H1 (cell line): ENCODE results near the gene STX17. TPM values are rescaled to one million over a fixed set of nuclear protein-coding genes. Genes with fewer than 3 reads are reported as not detected.
A peak's percentile ranks its signal among the peaks of the same experiment; 100 is the strongest.

Experiments
- CTCF ChIA-PET: fragments of 300-600 bp; sonication (Branson Sonifier 250); formaldehyde crosslinking; loops from one replicate; lab custom pipeline; 2021; ENCODE audit not compliant: partially characterized antibody; lab: Charles Lee
- POLR2A ChIA-PET: fragments of 300-600 bp; sonication (Branson Sonifier 250); formaldehyde crosslinking; loops from one replicate; lab custom pipeline; 2021; ENCODE audit warnings: inconsistent platforms; ENCODE audit not compliant: partially characterized antibody; lab: Charles Lee
- DNase-seq, 2 experiments: peaks; one replicate each; pipeline versions ENCODE4 v3.0.0 to v3.0.0-alpha.2; 2010 to 2022; ENCODE audit warnings: low spot score in 2 of 2, low read depth in 1 of 2, mixed read lengths in 1 of 2
- FAIRE-seq: peaks from 2 replicates; lab custom pipeline; 2011; peaks lifted over from hg19 to GRCh38; lab: Jason Lieb, UNC
- H2AFZ ChIP-seq: 2 replicates; pipeline ENCODE4 v1.8.1; 2012; ENCODE audit warnings: low read length, inconsistent platforms
- H2AK5ac ChIP-seq: 2 replicates; pipeline ENCODE4 v1.6.1; 2013; ENCODE audit warnings: low read depth, low read length
- H2BK120ac ChIP-seq: replicated peaks from 2 replicates; pipeline ENCODE3; 2013; ENCODE audit warnings: low read depth, low read length, inconsistent platforms
- H2BK12ac ChIP-seq: 2 replicates; pipeline ENCODE4 v1.6.1; 2013; ENCODE audit warnings: low read depth, low read length
- H2BK15ac ChIP-seq: 2 replicates; pipeline ENCODE4 v1.6.1; 2013; ENCODE audit warnings: low read length
- H2BK20ac ChIP-seq: 2 replicates; pipeline ENCODE4 v1.6.1; 2013; ENCODE audit warnings: low read length
- H2BK5ac ChIP-seq: 2 replicates; pipeline ENCODE4 v1.6.1; 2013; ENCODE audit warnings: low read depth, low read length
- H3K14ac ChIP-seq: 2 replicates; pipeline ENCODE4 v1.6.1; 2013; ENCODE audit warnings: inconsistent platforms; ENCODE audit not compliant: insufficient read length
- H3K18ac ChIP-seq: 2 replicates; pipeline ENCODE4 v1.6.1; 2013; ENCODE audit warnings: low read length; ENCODE audit errors: extremely low read depth
- H3K23ac ChIP-seq: 2 replicates; pipeline ENCODE4 v1.6.1; 2013; ENCODE audit warnings: inconsistent platforms; ENCODE audit not compliant: insufficient read length
- H3K23me2 ChIP-seq: 2 replicates; pipeline ENCODE4 v1.6.1; 2013; ENCODE audit warnings: low read depth, low read length
- H3K27ac ChIP-seq: 2 replicates; pipeline ENCODE4 v1.6.1; 2011; ENCODE audit warnings: low read depth, low read length, inconsistent platforms
- H3K27me3 ChIP-seq, 4 experiments: replicated peaks in 1 of 4; 1 replicate in 1 of 4; 2 replicates in 3 of 4; pipeline versions ENCODE4 v1.6.1 to v1.8.1; 2011 to 2013; ENCODE audit warnings: low read length in 3 of 4, mild to moderate bottlenecking in 3 of 4, inconsistent platforms in 2 of 4, mixed read lengths in 2 of 4, moderate library complexity in 1 of 4; ENCODE audit not compliant: control insufficient read depth in 3 of 4, insufficient read depth in 3 of 4; ENCODE audit errors: extremely low read depth in 1 of 4
- H3K36me3 ChIP-seq, 4 experiments: 2 replicates each; pipeline versions ENCODE4 v1.6.1 to v1.8.1; 2011 to 2013; ENCODE audit warnings: mild to moderate bottlenecking in 4 of 4, low read length in 3 of 4, moderate library complexity in 2 of 4, control low read depth in 1 of 4, inconsistent platforms in 1 of 4; ENCODE audit not compliant: insufficient read depth in 4 of 4, control insufficient read depth in 2 of 4
- H3K4ac ChIP-seq: replicated peaks from 2 replicates; pipeline ENCODE3; 2013; ENCODE audit warnings: low read length, low read depth, mixed read lengths, inconsistent platforms; ENCODE audit not compliant: insufficient read length
- H3K4me1 ChIP-seq, 4 experiments: replicated peaks in 1 of 4; 1 replicate in 1 of 4; 2 replicates in 3 of 4; pipeline versions ENCODE4 v1.6.1 to v1.8.1; 2011 to 2013; ENCODE audit warnings: low read length in 3 of 4, inconsistent platforms in 2 of 4, mixed read lengths in 1 of 4; ENCODE audit not compliant: insufficient read depth in 4 of 4, control insufficient read depth in 3 of 4
- H3K4me2 ChIP-seq, 2 experiments: 2 replicates each; pipeline versions ENCODE4 v1.6.1 to v1.8.1; 2011 to 2013; ENCODE audit warnings: low read depth in 2 of 2, low read length in 2 of 2, control low read depth in 1 of 2, inconsistent platforms in 1 of 2, mild to moderate bottlenecking in 1 of 2; ENCODE audit not compliant: insufficient read depth in 1 of 2
- H3K4me3 ChIP-seq, 4 experiments: fragments of 200-600, 300-600 bp in 1 of 4; sonication (generic), shearing (Covaris generic), sonication (Bioruptor Twin) in 1 of 4; 2 replicates each; pipeline versions ENCODE4 v1.5.1 to v1.8.1; 2011 to 2016; ENCODE audit warnings: low read length in 4 of 4, low read depth in 3 of 4, control low read depth in 2 of 4, inconsistent platforms in 2 of 4, mild to moderate bottlenecking in 2 of 4, mixed read lengths in 1 of 4, moderate library complexity in 1 of 4; ENCODE audit not compliant: insufficient read depth in 2 of 4; ENCODE audit errors: extremely low read depth in 1 of 4
- H3K56ac ChIP-seq: replicated peaks from 2 replicates; pipeline ENCODE3; 2013; ENCODE audit warnings: low read depth, mild to moderate bottlenecking, mixed read lengths, low read length, inconsistent platforms; ENCODE audit not compliant: insufficient read length
- H3K79me1 ChIP-seq: 2 replicates; pipeline ENCODE4 v1.6.1; 2013; ENCODE audit warnings: low read depth, low read length, control low read depth
- H3K79me2 ChIP-seq, 2 experiments: 2 replicates each; pipeline versions ENCODE4 v1.6.1 to v1.8.1; 2012 to 2013; ENCODE audit warnings: low read length in 2 of 2, mild to moderate bottlenecking in 2 of 2, inconsistent platforms in 1 of 2; ENCODE audit not compliant: insufficient read depth in 2 of 2, control insufficient read depth in 1 of 2
- H3K9ac ChIP-seq, 4 experiments: replicated peaks in 1 of 4; 1 replicate in 1 of 4; 2 replicates in 3 of 4; pipeline versions ENCODE4 v1.6.1 to v1.8.1; 2011 to 2013; ENCODE audit warnings: low read depth in 3 of 4, low read length in 3 of 4, control low read depth in 2 of 4, mild to moderate bottlenecking in 2 of 4, moderate library complexity in 2 of 4, inconsistent platforms in 1 of 4; ENCODE audit errors: extremely low read depth in 1 of 4
- H3K9me3 ChIP-seq, 2 experiments: 2 replicates each; pipeline versions ENCODE4 v1.6.1 to v1.8.1; 2012 to 2013; ENCODE audit warnings: mild to moderate bottlenecking in 2 of 2, moderate library complexity in 2 of 2, control low read depth in 1 of 2, inconsistent platforms in 1 of 2, low read depth in 1 of 2, low read length in 1 of 2, mixed read lengths in 1 of 2; ENCODE audit not compliant: insufficient read depth in 2 of 2
- H4K20me1 ChIP-seq, 2 experiments: replicated peaks in 1 of 2; 2 replicates each; pipeline versions ENCODE3 to v1.8.1; 2011 to 2013; ENCODE audit warnings: inconsistent platforms in 2 of 2, low read length in 2 of 2, mild to moderate bottlenecking in 1 of 2; ENCODE audit not compliant: insufficient read depth in 2 of 2, control insufficient read depth in 1 of 2
- H4K5ac ChIP-seq: 2 replicates; pipeline ENCODE4 v1.6.1; 2013; ENCODE audit warnings: low read length, low read depth, mixed read lengths, inconsistent platforms; ENCODE audit not compliant: insufficient read length
- H4K8ac ChIP-seq: 2 replicates; pipeline ENCODE4 v1.8.0; 2013; ENCODE audit warnings: mild to moderate bottlenecking, moderate library complexity, low read length, inconsistent platforms; ENCODE audit not compliant: insufficient read depth; ENCODE audit errors: extremely low read depth
- H4K91ac ChIP-seq: replicated peaks from 2 replicates; pipeline ENCODE3; 2013; ENCODE audit warnings: low read length, mixed read lengths, inconsistent platforms; ENCODE audit not compliant: insufficient read length
- BRCA1 ChIP-seq: IDR thresholded peaks from 2 replicates; pipeline ENCODE4 v1.6.1; 2012; ENCODE audit warnings: low read depth, low read length, improper control_type of control experiment
- CEBPB ChIP-seq: IDR thresholded peaks from 2 replicates; pipeline ENCODE4 v1.6.1; 2012; ENCODE audit warnings: low read depth, low read length
- CTCF ChIP-seq, 3 experiments: IDR thresholded peaks; 1 replicate in 2 of 3; 2 replicates in 1 of 3; pipeline versions ENCODE4 v1.5.1 to v1.6.1; 2011; ENCODE audit warnings: low read length in 3 of 3, mild to moderate bottlenecking in 3 of 3, inconsistent platforms in 2 of 3, low read depth in 1 of 3, moderate library complexity in 1 of 3; ENCODE audit not compliant: insufficient read depth in 1 of 3; ENCODE audit errors: control extremely low read depth in 1 of 3
- GABPA ChIP-seq: IDR thresholded peaks from 2 replicates; pipeline ENCODE4 v1.6.1; 2011; ENCODE audit warnings: mild to moderate bottlenecking, low read length, moderate library complexity, borderline replicate concordance; ENCODE audit not compliant: insufficient read depth
- KDM4A ChIP-seq: IDR thresholded peaks from one replicate; pipeline ENCODE4 v1.7.1; 2012; ENCODE audit warnings: low read depth, mild to moderate bottlenecking, moderate library complexity, low read length, inconsistent platforms; ENCODE audit not compliant: severe bottlenecking
- KDM5A ChIP-seq: fragments of 200-600 bp; IDR thresholded peaks from 2 replicates; pipeline ENCODE4 v1.7.1; 2012; ENCODE audit warnings: mild to moderate bottlenecking, low read length, inconsistent platforms, mixed read lengths
- PHF8 ChIP-seq: fragments of 200-600 bp; sonication (generic); conservative IDR thresholded peaks from 2 replicates; pipeline ENCODE4 v1.7.1; 2012; ENCODE audit warnings: low read depth, mild to moderate bottlenecking, inconsistent platforms, low read length, moderate library complexity
- POLR2A ChIP-seq, 2 experiments: IDR thresholded peaks; 1 replicate in 1 of 2; 2 replicates in 1 of 2; pipeline ENCODE4 v1.6.1; 2011; ENCODE audit warnings: low read depth in 2 of 2, low read length in 2 of 2, mild to moderate bottlenecking in 2 of 2; ENCODE audit errors: control extremely low read depth in 1 of 2
- SAP30 ChIP-seq: fragments of 300-600 bp; sonication (generic); IDR thresholded peaks from 2 replicates; pipeline ENCODE4 v1.7.1; 2012; ENCODE audit warnings: low read length, moderate library complexity, mild to moderate bottlenecking, inconsistent platforms; ENCODE audit not compliant: insufficient read depth, insufficient replicate concordance
- SIX5 ChIP-seq: IDR thresholded peaks from 2 replicates; pipeline ENCODE4 v1.6.1; 2011; ENCODE audit warnings: mild to moderate bottlenecking, low read depth, low read length
- TAF1 ChIP-seq: IDR thresholded peaks from 2 replicates; pipeline ENCODE4 v1.6.1; 2011; ENCODE audit warnings: mild to moderate bottlenecking, low read depth, low read length
- YY1 ChIP-seq: IDR thresholded peaks from 2 replicates; pipeline ENCODE4 v1.6.1; 2011; ENCODE audit warnings: low read depth, mild to moderate bottlenecking, low read length
- ZNF274 ChIP-seq: IDR thresholded peaks from 2 replicates; pipeline ENCODE4 v1.7.0; 2012; ENCODE audit warnings: low read length, borderline replicate concordance; ENCODE audit errors: extremely low read depth
- WGBS, 2 experiments: shearing (Covaris generic) in 1 of 2; methylation state at CpG; one replicate each; pipeline versions ENCODE4 v1.1.6 to v1.1.7; 2013 to 2015; ENCODE audit warnings: low lambda C conversion rate in 2 of 2, mixed read lengths in 2 of 2, inconsistent platforms in 1 of 2, low coverage in 1 of 2, missing lambda C conversion rate in 1 of 2; ENCODE audit not compliant: insufficient replicate concordance in 2 of 2, insufficient coverage in 1 of 2, insufficient read length in 1 of 2; ENCODE audit errors: extremely low coverage in 1 of 2, missing lambda C conversion rate in 1 of 2; 5-methylcytosine and 5-hydroxymethylcytosine counted together
- polyA plus RNA-seq, 7 experiments: library from polyadenylated mRNA; depleted of rRNA in 3 of 7; stranded (reverse) in 5 of 7; unstranded in 2 of 7; fragments of >200 nt in 5 of 7; fragments of 200-250 nt in 2 of 7; gene quantifications; 1 replicate in 5 of 7; 2 replicates in 1 of 7; 4 replicates in 1 of 7; pipeline versions ENCODE4 v1.2.1 to v1.2.3, GENCODE V29; 2011 to 2013; ENCODE audit warnings: missing spikeins in 2 of 7, mixed read lengths in 2 of 7
- total RNA-seq: library from RNA; stranded (reverse); fragmentation: NEBNext Ultra II Directional; extraction: Animal tissue kit (Norgen Biotek cat#: 25700); gene quantifications from 2 replicates; pipeline ENCODE4 v1.2.1, GENCODE V29; 2021

STX17 gene
- total and polyA plus RNA-seq, 2 of the 8 experiments (the other 6 are each of a cell fraction or from before 2014, with no cell fraction given): 4.5 to 16.3 TPM

DNA sequence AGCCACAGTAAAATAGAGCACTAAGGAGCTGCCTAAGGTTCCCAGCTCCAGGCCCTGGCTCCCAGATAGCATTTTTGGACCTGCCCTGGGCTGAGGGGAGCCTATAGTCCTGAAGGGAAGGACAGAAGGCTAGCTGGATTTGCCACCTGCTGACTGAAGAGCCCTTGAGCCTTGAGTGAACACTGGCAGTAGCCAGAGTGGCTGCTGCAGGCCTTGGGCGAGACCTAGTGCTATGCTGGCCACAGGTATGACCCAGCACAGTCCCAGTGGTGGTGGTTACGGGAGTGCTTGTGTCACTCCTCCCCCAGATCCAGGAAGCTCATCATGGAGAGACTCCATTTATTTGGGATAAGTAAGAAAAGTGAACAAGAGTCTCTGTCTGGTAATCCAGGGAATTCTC, 10.3 kb upstream of the STX17 start:
- FAIRE-seq: no peak
- CTCF ChIA-PET: interaction anchor here (0.5 to 1.6 kb wide), 7 partner anchors 9 to 1042 kb away, joined by 3 to 5 read pairs (median 4); no protein-coding TSS in a partner anchor
- TF ChIP-seq POLR2A (IDR thresholded peaks at IDR 0.05; ENCODE audit: control extremely low read depth in 1 of 2, low read depth in 2 of 2, low read length in 2 of 2) (no peak), YY1 (no peak), KDM5A (no peak), SAP30 (no peak), KDM4A (no peak), BRCA1 (no peak), CEBPB (no peak), ZNF274 (no peak), SIX5 (no peak), TAF1 (no peak), GABPA (no peak), CTCF (IDR thresholded peaks at IDR 0.05; ENCODE audit: control extremely low read depth in 1 of 3, insufficient read depth in 1 of 3, low read depth in 1 of 3, low read length in 3 of 3) (no peak), PHF8 (no peak)

More for the DNA sequence above, 10.3 kb upstream of the STX17 start:
- Histone ChIP-seq H3K23me2 (no peaks in the 10 kb centered on the region), H3K79me1 (no peaks in the 10 kb centered on the region), H2BK15ac (0 out of 2 replicates have a peak overlapping the region, but pooled peaks have one; percentile 29), H2AFZ (no peak overlapping the region), H2BK120ac (no peak overlapping the region), H3K18ac (no peak overlapping the region), H4K8ac (no peak overlapping the region), H2BK12ac (peak overlapping the region; percentile 17; the same call in 1 of the 2 replicates), H3K4me3 (no peak overlapping the region), H2BK5ac (no peak overlapping the region), H4K20me1 (no peaks in the 10 kb centered on the region), H4K5ac (no peak overlapping the region), H2BK20ac (no peak overlapping the region), H3K56ac (no peak overlapping the region), H3K79me2 (no peaks in the 10 kb centered on the region), H3K27me3 (no peaks in the 10 kb centered on the region; a peak in 2 of 7 replicates), H3K4ac (no peak overlapping the region), H3K4me2 (no peak overlapping the region), H3K36me3 (no peaks in the 10 kb centered on the region), H3K23ac (no peak overlapping the region), H3K27ac (no peak overlapping the region), H3K9ac (no peak overlapping the region), H3K4me1 (no peaks in the 10 kb centered on the region), H3K14ac (no peak overlapping the region), H4K91ac (no peak overlapping the region), H3K9me3 (no peaks in the 10 kb centered on the region), H2AK5ac (no peak overlapping the region)
- DNase-seq: no peak
- WGBS, 2 experiments: 90% methylated on average over 2 of the region's 2 CpGs; no CpG with 5 or more reads in 1 of the 2 experiments
- POLR2A ChIA-PET: no interaction called here
